NB4 (cell line): Measurements from ENCODE around the gene ARMH2.

Experiments used
- CTCF ChIP-seq: IDR thresholded peaks from one replicate; pipeline ENCODE4 v1.5.1; 2012; ENCODE audit warnings: low read depth, low read length
- MAX ChIP-seq: IDR thresholded peaks from 2 replicates; pipeline ENCODE4 v1.6.1; 2011; ENCODE audit warnings: low read depth, low read length
- MYC ChIP-seq: IDR thresholded peaks from 2 replicates; pipeline ENCODE4 v1.6.1; 2011; ENCODE audit warnings: low read depth, low read length
- POLR2A ChIP-seq: IDR thresholded peaks from 2 replicates; pipeline ENCODE4 v1.6.1; 2011; ENCODE audit warnings: mild to moderate bottlenecking; ENCODE audit not compliant: insufficient read length; ENCODE audit errors: extremely low read depth

- no peak for TF ChIP-seq POLR2A
- TF ChIP-seq CTCF: no peak
- TF ChIP-seq MAX: no peak
- TF ChIP-seq MYC: no peak
These were observed 25.6 kb upstream of the ARMH2 start for GRCh38 chr6:24824142-24824938.
